Measurements from ENCODE around the gene MAP2K5.

- TF ChIP-seq GATA3 (IDR thresholded peaks at IDR 0.05; ENCODE audit: low read depth, low read length) = no peak
- TF ChIP-seq GATA2 (IDR thresholded peaks at IDR 0.05; ENCODE audit: low read depth, low read length) = no peak
These were observed 157.5 kb downstream of the MAP2K5 start for GRCh38 chr15:67700023-67700422.

Measured in SH-SY5Y (cell line).